DOHH2 (cell line): Measurements from ENCODE around the gene METTL24.

Source experiments
- H3F3A ChIP-seq: fragments of 200-600 bp; sonication (generic), shearing (Covaris generic); 2 replicates; pipeline ENCODE4 v1.6.0; 2016; ENCODE audit warnings: antibody characterized with exemption, mild to moderate bottlenecking; ENCODE audit not compliant: control insufficient read depth, insufficient read depth
- H3K27ac ChIP-seq: fragments of 200-600 bp; sonication (generic); 2 replicates; pipeline ENCODE4 v1.5.1; 2014; ENCODE audit warnings: low read depth, mild to moderate bottlenecking, low read length, moderate library complexity
- H3K27me3 ChIP-seq: fragments of 200-600 bp; sonication (generic); 2 replicates; pipeline ENCODE4 v1.6.1; 2014; ENCODE audit warnings: mild to moderate bottlenecking, low read length, mixed read lengths; ENCODE audit not compliant: control insufficient read depth
- H3K36me3 ChIP-seq: fragments of 200-600 bp; sonication (generic); 2 replicates; pipeline ENCODE4 v1.6.1; 2014; ENCODE audit warnings: mild to moderate bottlenecking, low read length, moderate library complexity, mixed read lengths; ENCODE audit not compliant: control insufficient read depth
- H3K4me1 ChIP-seq: fragments of 200-600 bp; sonication (generic); 2 replicates; pipeline ENCODE4 v1.6.1; 2014; ENCODE audit warnings: mild to moderate bottlenecking, low read length, mixed read lengths; ENCODE audit not compliant: control insufficient read depth
- H3K4me2 ChIP-seq: fragments of 200-600 bp; sonication (generic); 2 replicates; pipeline ENCODE4 v1.6.0; 2014; ENCODE audit warnings: mild to moderate bottlenecking, low read length, moderate library complexity
- H3K4me3 ChIP-seq: fragments of 200-600 bp; sonication (generic); 2 replicates; pipeline ENCODE4 v1.5.1; 2014; ENCODE audit warnings: mild to moderate bottlenecking, low read length, mixed read lengths
- H3K79me2 ChIP-seq: fragments of 200-600 bp; sonication (generic); 2 replicates; pipeline ENCODE4 v1.6.1; 2014; ENCODE audit warnings: mild to moderate bottlenecking, low read length, mixed read lengths; ENCODE audit not compliant: control insufficient read depth
- H3K9me2 ChIP-seq: fragments of 200-600 bp; sonication (generic); replicated peaks from 2 replicates; pipeline ENCODE4 v1.6.1; 2014; ENCODE audit warnings: mild to moderate bottlenecking, low read length, mixed read lengths; ENCODE audit not compliant: control insufficient read depth
- H3K9me3 ChIP-seq: fragments of 200-600 bp; sonication (generic); 2 replicates; pipeline ENCODE4 v1.6.1; 2014; ENCODE audit warnings: antibody characterized with exemption, low read length, mixed read lengths; ENCODE audit not compliant: control insufficient read depth, insufficient read depth
- H4K20me1 ChIP-seq: fragments of 200-600 bp; sonication (generic); 2 replicates; pipeline ENCODE4 v1.6.0; 2014; ENCODE audit warnings: low read depth, mild to moderate bottlenecking, antibody characterized with exemption, low read length, moderate library complexity; ENCODE audit not compliant: control insufficient read depth, insufficient read depth
- CTCF ChIP-seq: fragments of 200-600 bp; sonication (generic); IDR thresholded peaks from one replicate; pipeline ENCODE4 v1.5.1; 2014; ENCODE audit warnings: antibody characterized with exemption, mild to moderate bottlenecking, low read depth, low read length; ENCODE audit not compliant: poor library complexity, severe bottlenecking
- EZH2phosphoT487 ChIP-seq: fragments of 200-600 bp; sonication (generic); IDR thresholded peaks from 2 replicates; pipeline ENCODE4 v1.6.1; 2017; ENCODE audit warnings: borderline replicate concordance, mild to moderate bottlenecking, antibody characterized with exemption, low read length, moderate library complexity, mixed read lengths

METTL24 gene

GRCh38 chr6:110395221-110395620, 37.1 kb upstream of the METTL24 start:
- Histone ChIP-seq H4K20me1 (no peaks in the 10 kb centered on the region), H3K9me2 (no peaks in the 10 kb centered on the region), H3K36me3 (no peaks in the 10 kb centered on the region), H3K27ac (no peak overlapping the region), H3F3A (no peaks in the 10 kb centered on the region), H3K27me3 (no peaks in the 10 kb centered on the region), H3K4me1 (no peaks in the 10 kb centered on the region), H3K9me3 (no peaks in the 10 kb centered on the region), H3K79me2 (no peaks in the 10 kb centered on the region), H3K4me3 (no peak overlapping the region), H3K4me2 (no peak overlapping the region)
- TF ChIP-seq CTCF (no peak), EZH2phosphoT487 (no peak)

GRCh38 chr6:110394409-110394808, 36.3 kb upstream of the METTL24 start:
- Histone ChIP-seq H3K4me1 (peaks cover 5% of the 10 kb centered on the region; the same call in 1 of the 2 replicates), H3K9me2 (no peaks in the 10 kb centered on the region), H3K4me2 (no peak overlapping the region), H3K36me3 (no peaks in the 10 kb centered on the region), H3K27me3 (no peaks in the 10 kb centered on the region), H4K20me1 (peaks cover 3% of the 10 kb centered on the region; the same call in 1 of the 2 replicates), H3K79me2 (no peaks in the 10 kb centered on the region), H3K27ac (no peak overlapping the region), H3F3A (no peaks in the 10 kb centered on the region), H3K4me3 (no peak overlapping the region), H3K9me3 (no peaks in the 10 kb centered on the region)
- TF ChIP-seq EZH2phosphoT487 (no peak), CTCF (no peak)

- H3K9me3 ChIP-seq: no peaks in the 10 kb centered on the region
- H4K20me1 ChIP-seq: peaks cover 3% of the 10 kb centered on the region; the same call in 1 of the 2 replicates
- H3K9me2 ChIP-seq: no peaks in the 10 kb centered on the region
- no peaks in the 10 kb centered on the region for H3F3A ChIP-seq
- no peak overlapping the region for H3K4me2 ChIP-seq
- TF ChIP-seq EZH2phosphoT487 (no peak), CTCF (no peak)
- no peaks in the 10 kb centered on the region for H3K79me2 ChIP-seq
- H3K36me3 ChIP-seq: no peaks in the 10 kb centered on the region
- no peaks in the 10 kb centered on the region for H3K27me3 ChIP-seq
- H3K27ac ChIP-seq: no peak overlapping the region
- no peak overlapping the region for H3K4me3 ChIP-seq
- H3K4me1 ChIP-seq: peaks cover 5% of the 10 kb centered on the region; the same call in 1 of the 2 replicates
These were observed 34.6 kb upstream of the METTL24 start for GRCh38 chr6:110392727-110393126.
